NCI-H748 (cell line): ENCODE results near the gene FAM114A1.
"Not testable (repeated sequence)": the region's sequence is repeated elsewhere in the genome, so short reads cannot be mapped to it uniquely, and the experiment has no call there.

Source experiments
- DNase-seq: peaks from one replicate; lab custom pipeline; 2025; ENCODE audit not compliant: unreplicated experiment; lab: John Stamatoyannopoulos, UW

Gene FAM114A1

GRCh38 chr4:38930707-38931106 lies 63.1 kb downstream of the FAM114A1 start:
- DNase-seq, result no peak

GRCh38 chr4:38931125-38931524 lies 63.5 kb downstream of the FAM114A1 start:
- no peak for DNase-seq

- no peak for DNase-seq
Measured at GRCh38 chr4:38935391-38936073, 67.9 kb downstream of the FAM114A1 start.

- no peak for DNase-seq
Measured at GRCh38 chr4:38939165-38939564, 71.6 kb downstream of the FAM114A1 start.

- no peak for DNase-seq
Measured at GRCh38 chr4:38940476-38940875, 72.9 kb downstream of the FAM114A1 start.

GRCh38 chr4:38941906-38942305 lies 74.3 kb downstream of the FAM114A1 start:
- not testable (repeated sequence) for DNase-seq

GRCh38 chr4:38943343-38943742 lies 75.7 kb downstream of the FAM114A1 start:
- peak; percentile 5 for DNase-seq

GRCh38 chr4:38944440-38944839 lies 76.8 kb downstream of the FAM114A1 start:
- DNase-seq, result no peak

- no peak for DNase-seq
Measured at GRCh38 chr4:38946919-38947318, 79.3 kb downstream of the FAM114A1 start.

GRCh38 chr4:38948551-38948950 lies 80.9 kb downstream of the FAM114A1 start:
- no peak for DNase-seq

GRCh38 chr4:38949411-38950051 lies 81.9 kb downstream of the FAM114A1 start:
- DNase-seq, result no peak

GRCh38 chr4:38950159-38950558 lies 82.6 kb downstream of the FAM114A1 start:
- DNase-seq, result no peak

GRCh38 chr4:38950734-38951133 lies 83.1 kb downstream of the FAM114A1 start:
- DNase-seq, result no peak

GRCh38 chr4:38951598-38951997 lies 84.0 kb downstream of the FAM114A1 start:
- no peak for DNase-seq

GRCh38 chr4:38952017-38952416 lies 84.4 kb downstream of the FAM114A1 start:
- DNase-seq, result no peak

GRCh38 chr4:38954727-38955126 lies 87.1 kb downstream of the FAM114A1 start:
- DNase-seq, result no peak

- no peak for DNase-seq
Measured at GRCh38 chr4:38955957-38956356, 88.4 kb downstream of the FAM114A1 start.

GRCh38 chr4:38957261-38957815 lies 89.7 kb downstream of the FAM114A1 start:
- no peak for DNase-seq

GRCh38 chr4:38957893-38958292 lies 90.3 kb downstream of the FAM114A1 start:
- DNase-seq, result no peak

GRCh38 chr4:38958453-38959190 lies 91.0 kb downstream of the FAM114A1 start:
- no peak for DNase-seq

- DNase-seq, result not testable (repeated sequence)
Measured at GRCh38 chr4:38959248-38959647, 91.6 kb downstream of the FAM114A1 start.
